GM18511 (cell line): ENCODE results near the gene USP20.

Experiments used
- ATAC-seq: cut with Tn5 transposase; IDR thresholded peaks from one replicate; pipeline ENCODE4 v1.9.1; 2021; ENCODE audit warnings: mild to moderate bottlenecking, moderate library complexity; ENCODE audit not compliant: unreplicated experiment

The USP20 gene

DNA sequence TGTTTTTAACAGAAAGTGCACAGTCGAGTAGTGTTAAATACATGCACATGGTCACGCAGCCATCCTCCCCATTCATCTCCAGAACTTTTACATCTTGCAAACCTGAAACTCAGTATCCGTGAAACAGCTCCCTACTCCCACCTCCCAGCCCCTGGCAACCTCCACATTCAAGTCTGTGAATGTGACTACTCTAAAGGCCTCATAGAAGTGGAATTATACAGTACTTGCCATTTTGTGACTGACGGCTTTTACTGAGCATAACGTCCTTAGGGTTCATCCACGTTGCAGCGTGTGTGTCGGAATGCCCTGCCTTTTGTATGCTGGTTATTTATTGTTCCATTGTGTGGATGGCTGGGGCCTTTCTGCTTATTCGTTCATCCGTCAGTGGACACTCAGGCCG is 35.8 kb downstream of the USP20 start:
- no peak for ATAC-seq

DNA sequence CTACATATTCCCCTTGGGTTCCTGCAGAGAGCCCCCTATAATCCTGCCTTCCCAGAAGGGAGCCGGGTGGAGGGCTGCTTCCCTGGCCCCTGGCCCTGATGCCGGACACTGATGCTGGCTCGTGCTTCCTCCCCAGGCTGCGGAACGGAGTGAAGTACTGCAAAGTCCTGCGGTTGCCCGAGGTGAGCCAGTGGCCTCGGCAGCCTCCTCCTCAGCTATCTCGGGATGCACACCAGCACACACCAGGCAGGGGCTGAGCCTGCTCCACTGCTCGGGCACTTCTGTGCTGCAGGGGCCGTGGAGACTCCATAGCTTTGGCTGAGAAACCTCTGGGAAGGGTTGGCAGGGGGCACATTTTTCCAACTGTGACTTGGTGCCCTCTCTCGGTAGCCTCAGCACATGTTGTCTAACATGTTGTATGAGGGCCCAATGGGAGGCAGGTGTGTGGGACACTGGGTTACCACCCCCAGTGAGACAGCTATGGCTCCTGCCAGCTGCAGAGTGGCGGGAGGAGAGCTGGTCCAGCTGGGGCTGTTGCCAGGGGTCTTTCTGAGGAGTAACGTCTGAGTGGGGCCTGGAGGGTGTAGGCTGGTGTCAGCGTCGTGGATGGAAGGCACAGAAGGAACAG is 38.4 kb downstream of the USP20 start:
- ATAC-seq = no peak

DNA sequence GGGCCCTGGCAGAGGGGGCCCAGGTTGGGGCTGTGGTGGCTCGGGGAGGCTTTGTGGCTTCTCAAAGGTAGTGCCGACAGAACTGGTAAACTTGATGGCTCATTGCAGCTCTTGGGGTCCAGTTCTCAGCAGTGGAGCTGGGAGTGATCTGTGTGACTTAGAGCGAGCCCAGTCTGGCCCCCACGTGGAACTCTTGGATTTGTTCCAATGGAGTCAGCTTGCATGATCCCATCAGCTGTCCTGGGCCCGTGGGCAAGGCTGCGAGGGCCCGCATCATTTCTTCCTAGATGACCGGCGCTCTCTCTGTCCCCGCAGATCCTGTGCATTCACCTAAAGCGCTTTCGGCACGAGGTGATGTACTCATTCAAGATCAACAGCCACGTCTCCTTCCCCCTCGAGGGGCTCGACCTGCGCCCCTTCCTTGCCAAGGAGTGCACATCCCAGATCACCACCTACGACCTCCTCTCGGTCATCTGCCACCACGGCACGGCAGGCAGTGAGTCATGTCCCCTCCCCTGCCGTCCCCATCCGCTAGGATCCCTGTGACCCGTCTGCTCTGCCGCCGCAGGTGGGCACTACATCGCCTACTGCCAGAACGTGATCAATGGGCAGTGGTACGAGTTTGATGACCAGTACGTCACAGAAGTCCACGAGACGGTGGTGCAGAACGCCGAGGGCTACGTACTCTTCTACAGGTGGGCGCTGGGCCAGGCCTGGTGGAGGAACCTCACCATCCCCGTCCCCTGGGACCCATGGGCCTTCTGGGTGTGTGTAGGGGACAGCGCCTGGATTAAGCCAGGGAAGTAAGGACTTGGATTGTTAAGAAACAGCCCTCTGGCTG is 39.2 kb downstream of the USP20 start:
- ATAC-seq = no peak

DNA sequence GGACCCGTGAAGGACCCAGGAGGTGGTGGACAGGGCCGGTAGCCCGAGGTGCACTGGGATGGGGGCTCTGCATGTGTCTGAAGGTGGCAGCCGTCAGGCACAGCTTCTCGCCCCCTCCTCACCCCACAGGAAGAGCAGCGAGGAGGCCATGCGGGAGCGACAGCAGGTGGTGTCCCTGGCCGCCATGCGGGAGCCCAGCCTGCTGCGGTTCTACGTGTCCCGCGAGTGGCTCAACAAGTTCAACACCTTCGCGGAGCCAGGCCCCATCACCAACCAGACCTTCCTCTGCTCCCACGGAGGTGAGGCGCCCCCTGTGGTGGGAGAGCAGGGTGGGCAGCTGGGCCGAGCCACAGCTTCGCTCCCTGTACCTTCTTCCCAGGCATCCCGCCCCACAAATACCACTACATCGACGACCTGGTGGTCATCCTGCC is 39.9 kb downstream of the USP20 start:
- ATAC-seq = no peak

DNA sequence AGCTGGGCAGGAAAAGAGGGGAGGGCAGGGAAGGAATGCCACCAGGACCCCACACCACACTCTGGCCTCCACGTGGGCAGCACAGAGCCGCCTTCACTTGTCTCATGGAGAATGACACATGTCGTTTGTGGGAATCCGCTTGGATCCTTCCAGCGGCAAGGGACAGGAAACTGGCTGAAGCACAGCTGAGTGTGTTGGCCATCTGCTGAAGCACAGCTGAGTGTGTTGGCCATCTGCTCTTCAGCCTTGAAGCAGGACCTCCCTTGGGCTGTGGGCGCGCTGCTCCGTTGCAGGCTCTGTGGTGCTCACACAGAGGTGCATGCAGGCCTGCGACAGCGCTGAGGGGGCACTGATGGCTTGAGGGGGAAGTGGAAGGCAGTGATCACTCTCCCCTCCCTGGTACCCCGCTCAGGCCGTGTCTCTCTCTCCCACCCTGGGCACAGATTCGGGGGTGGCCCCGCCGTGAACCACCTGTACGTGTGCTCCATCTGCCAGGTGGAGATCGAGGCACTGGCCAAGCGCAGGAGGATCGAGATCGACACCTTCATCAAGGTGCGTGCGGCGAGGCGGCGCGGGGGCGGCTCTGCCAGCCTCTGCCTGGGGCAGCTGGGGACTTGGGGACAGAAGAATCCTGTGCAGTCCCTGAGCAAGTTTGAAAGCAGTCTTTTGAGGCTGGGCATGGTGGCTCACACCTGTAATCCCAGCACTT is 40.6 kb downstream of the USP20 start:
- no peak for ATAC-seq

DNA sequence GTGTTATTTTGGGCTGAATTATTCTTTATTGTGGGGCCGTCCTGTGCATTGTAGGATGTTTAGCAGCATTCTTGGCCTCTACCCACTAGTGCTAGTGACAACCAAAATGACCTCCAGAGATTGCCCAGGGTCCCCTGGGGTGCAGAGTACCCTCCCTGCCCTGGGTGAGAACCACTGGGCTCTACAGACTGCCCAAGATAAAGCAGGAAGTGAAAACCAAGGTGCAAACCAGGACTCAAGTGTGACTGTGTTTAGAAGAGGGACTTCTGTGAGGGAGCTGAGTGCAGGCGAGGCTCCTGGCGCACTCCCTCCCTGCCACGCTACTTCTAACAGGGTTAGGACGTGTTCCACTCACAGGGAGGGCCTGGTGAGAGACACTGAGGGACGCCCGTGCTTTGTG is 41.6 kb downstream of the USP20 start:
- no peak for ATAC-seq

DNA sequence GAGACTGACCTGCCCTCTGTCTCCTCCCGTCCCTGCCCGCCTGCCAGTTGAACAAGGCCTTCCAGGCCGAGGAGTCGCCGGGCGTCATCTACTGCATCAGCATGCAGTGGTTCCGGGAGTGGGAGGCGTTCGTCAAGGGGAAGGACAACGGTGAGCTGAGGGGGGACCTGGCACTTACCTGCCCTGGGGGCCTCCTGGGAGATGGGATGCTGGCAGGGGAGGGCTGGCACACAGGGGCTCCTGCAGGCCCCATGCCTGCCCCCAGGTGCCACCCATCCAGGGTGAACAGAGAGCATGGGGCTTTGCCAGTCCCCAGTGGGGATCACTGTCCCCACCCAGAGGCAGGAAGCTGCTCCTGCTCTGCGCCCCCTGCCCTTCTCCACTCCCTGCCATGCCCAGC is 43.0 kb downstream of the USP20 start:
- no peak for ATAC-seq

DNA sequence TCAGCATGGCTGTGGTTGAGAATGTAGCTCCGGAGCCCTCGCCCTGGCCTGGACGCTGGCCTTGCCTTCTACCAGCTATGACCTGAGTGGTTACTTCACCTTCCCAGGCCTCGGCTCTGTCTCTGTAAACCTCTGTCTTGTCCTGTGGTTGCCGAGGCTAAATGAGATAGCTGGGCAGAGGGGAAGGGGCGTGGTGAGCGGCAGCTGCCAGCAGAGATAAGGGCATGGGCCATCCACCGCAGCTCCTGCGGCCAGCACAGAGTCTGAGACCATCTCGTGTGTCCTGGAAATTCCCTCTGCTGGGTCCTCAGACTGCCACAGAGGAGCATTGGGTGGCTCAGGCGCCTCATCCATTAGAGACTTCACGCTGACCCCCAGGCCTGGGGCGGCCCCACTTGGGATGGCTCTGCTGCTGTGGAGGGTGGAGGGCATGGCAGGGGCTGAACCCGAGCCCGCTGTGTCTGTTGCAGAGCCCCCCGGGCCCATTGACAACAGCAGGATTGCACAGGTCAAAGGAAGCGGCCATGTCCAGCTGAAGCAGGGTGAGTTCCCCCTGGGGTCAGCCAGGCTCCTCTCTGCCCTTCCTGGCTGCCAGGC is 43.9 kb downstream of the USP20 start:
- no peak for ATAC-seq

DNA sequence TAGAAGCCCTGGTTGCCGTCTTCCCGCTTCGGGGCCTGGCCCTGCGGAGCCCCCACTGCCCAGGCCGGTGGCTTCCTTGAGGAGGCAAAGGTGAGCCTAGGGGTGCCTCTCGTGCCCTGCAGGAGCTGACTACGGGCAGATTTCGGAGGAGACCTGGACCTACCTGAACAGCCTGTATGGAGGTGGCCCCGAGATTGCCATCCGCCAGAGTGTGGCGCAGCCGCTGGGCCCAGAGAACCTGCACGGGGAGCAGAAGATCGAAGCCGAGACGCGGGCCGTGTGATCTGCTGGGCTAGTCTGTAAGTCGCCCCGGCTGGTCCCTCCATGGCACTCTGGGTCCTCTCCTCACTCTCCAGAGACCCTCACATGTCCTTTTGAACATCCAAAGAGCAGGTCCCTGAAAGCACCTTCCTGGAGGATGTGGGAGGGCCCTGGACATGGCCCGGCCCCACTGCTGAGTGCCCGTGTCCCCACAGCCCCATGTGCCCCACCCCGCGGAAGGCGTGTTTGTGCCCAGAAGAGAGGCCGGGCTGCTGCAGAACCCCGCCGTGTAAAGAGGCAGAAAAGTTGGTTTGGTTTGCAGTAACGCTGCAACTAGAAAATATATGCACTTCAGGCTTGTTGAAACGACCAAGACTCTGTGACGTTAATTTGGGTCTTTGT is 44.9 kb downstream of the USP20 start:
- ATAC-seq = no peak

DNA sequence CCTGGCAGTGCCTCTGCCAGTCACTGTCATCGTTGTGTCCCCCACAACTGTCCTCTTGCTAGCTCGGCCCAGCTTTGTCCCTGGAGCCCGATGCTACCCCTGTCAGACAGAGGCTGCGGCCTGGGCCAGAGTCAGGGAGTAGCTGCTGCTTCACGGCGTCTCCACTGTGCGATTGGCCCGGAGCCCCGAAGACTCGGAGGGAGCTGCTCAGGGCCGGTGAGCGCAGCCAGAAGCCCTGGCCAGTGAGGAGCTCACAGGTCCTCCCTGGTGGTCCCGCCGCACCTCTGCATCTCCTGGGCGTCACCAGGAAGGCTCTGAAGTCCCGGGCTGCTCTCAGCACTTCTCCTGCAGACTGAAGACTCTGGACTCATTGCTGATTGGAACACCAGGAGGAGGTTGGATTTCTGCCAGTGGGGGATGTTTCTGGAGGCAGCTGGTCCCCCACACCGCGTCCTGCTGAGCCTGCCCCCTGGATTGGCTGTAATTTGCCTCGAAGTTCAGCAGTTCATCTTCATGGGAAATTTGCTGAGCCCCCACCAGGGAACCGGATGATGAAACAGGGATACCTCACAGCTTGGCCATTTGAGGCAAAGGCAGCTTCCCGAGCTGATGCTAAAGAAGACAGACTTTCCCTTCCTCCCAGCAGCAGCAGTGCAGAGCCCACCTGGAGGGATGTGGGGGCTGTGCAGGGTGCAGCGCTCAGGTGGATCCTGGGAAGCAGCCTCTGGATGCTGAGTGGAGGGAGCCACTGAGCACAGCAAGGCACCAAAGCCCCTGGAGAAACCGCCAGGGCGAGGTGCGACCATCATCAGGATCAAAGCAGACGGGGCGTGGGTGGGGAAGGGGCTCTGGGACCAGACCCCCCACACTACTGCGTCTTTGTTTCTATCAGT is 45.6 kb downstream of the USP20 start:
- no peak for ATAC-seq

DNA sequence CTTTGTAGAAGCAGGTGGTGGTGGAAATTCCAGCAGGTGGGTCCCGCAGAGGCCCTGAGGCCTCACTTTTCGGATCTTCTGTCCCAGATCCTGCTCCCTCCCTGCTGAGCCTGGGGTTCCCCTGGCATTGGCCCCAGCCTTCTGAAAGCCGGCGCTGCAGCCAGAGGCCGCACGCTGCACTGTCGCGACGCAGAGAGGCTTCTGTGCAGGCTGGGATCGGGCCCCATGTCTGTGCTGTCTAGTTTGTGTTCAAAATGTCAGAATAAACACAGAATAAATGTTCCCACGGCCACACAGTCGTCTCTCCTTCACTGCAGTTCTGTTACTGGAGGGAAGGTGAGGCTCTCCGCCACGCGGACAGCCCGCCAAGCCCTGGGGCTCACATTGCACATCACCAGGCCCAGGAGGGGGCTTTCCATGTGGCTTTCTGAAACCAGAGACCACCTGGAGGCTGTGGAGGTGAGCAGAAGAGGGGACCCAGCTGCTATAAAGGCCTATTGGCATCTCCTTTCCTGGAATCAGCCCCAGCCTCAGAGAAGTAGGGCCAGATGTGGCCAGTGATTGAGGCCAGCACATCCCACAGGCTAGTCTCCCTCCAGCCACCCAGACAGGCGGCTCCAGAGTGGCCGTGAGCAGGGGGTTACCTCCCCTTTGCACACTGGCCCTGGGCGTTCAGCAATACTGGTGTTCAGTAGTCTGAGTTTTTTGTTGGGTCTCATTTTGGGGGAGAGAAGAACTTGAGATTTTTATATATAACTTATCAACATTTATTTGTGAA is 46.5 kb downstream of the USP20 start:
- no peak for ATAC-seq

DNA sequence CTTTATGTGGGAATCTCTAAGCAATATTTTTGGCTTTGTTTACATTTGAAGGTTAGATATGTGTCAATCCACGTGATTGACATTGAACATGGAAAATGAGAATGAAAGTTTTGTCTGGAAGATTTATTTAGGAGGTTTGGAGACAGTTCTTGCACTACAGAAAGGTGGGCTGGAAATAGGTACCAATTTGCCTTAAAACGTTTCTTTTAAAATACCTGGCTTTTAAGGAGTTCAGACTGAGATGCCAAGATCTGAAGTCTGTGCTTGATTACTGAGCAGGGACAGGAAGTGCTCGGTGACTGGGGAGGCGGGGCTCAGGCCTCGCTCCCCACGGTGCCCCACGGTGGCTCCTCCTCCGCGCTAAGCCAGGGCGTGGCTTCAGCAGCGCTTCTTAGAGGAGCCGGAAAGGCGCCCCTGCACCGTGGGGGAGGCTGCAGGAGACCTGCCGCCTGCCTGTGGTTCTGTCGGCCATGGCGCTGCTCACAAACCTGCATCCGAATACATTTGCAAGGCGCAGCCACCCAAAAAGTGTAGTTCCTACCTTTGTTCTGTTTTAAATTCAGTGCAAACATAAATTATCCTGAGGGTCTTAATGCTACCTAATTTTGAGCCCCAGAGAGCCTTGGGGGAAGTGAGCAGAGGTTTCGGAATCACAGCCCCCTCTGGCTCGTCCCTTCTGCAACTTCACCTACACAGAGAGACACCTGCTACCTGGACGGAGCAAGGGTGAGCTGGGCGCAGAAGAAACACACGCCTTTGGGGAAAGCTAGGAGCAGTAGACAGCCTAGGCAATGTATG is 49.2 kb downstream of the USP20 start:
- peak; percentile 49 for ATAC-seq

DNA sequence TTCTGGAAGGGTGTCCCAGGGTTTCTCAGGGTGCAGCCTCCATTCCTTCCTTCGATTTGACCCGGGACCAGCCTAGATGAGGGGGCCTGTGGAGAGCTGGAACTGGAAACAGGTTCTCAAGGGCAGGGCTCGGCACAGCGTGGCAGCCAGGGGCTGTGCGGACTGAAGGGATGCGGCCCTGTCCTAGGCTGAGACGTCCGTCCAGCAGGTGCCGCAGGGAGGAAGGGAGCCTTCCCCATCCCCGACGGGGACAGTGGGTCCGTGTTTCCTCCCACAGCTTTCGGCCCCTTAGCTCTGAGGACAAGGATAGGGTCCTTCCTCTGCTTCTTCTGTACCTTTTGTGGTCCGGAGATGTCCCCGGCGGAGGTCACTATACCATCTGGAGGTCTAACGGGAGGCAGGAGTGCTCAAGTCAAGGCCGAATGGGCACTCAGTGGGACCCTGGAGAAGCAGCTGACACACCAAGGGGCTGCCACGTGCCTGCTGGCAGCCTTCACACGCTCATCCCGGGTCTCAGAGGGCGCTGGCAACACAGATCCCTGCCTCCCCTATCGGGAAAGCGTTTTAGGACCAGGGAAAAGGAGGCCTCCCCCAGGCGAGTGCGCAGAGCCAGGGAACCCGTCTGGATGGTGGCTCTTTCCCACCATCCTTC is 49.9 kb downstream of the USP20 start:
- no peak for ATAC-seq

DNA sequence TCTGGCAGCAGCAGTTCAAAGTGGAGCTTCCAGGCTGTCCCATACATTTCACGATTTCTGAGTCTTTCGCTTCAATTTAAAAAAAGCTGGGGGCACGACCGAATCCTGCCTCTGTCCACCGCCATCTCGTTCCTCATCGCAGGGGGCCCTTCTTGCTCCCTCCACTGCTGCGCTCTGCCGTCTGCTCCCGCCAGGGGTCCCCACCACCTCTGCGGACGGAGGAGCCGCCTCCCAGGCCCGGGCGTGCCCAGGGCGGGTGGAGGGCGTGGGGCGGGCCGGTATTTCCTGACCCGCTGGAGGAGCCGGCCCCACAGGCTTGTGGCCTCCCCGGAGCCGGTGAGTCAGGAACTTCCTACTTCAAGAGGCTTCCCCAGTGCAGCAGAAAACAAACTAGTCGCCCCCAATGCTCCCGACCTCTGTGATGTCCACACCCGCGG is 50.4 kb downstream of the USP20 start:
- ATAC-seq = peak; percentile 32

DNA sequence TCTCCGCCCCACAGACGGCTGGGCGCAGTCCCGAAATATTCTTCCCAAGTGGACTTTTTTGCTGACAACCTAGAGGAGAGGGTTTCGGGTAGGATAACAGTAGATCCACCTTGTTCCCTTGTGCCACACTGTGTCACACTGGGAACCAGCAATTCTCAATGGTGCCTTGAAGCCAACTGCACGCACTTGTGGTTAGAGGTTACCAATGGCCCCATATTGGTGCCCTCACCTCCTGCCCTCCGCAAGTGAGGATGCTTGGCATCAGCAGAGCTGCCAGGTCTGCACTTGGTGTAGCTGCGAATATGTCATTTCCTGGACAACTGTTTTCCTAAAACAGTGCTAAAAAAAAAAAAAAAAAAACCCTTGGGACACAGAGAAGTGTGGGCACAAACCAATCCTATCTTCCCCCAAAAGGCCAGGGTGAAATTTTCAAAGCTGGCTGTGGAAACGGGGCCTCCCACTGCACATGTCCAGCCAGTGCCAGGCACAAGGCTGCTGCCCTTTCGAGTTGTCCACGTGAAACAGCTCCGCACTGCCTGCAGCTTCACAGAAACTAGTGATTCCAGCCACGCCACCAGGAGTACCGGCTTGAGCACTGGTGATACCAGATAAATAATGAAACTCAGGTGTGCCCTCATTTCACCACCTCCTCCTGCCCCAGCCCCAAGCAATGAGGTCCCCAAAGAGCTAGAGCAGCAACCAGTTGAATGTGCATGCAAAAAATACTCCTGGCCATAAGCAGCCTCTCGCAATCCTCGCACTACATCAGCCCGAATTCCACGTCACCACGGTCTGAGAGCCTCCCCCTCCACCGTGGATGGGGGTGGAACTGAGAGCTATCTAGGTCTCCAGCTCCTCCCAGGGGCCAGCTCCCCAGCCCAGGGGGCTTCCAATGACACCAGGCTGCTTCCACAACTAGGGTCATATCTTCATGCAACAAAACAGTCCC is 51.2 kb downstream of the USP20 start:
- no peak for ATAC-seq

DNA sequence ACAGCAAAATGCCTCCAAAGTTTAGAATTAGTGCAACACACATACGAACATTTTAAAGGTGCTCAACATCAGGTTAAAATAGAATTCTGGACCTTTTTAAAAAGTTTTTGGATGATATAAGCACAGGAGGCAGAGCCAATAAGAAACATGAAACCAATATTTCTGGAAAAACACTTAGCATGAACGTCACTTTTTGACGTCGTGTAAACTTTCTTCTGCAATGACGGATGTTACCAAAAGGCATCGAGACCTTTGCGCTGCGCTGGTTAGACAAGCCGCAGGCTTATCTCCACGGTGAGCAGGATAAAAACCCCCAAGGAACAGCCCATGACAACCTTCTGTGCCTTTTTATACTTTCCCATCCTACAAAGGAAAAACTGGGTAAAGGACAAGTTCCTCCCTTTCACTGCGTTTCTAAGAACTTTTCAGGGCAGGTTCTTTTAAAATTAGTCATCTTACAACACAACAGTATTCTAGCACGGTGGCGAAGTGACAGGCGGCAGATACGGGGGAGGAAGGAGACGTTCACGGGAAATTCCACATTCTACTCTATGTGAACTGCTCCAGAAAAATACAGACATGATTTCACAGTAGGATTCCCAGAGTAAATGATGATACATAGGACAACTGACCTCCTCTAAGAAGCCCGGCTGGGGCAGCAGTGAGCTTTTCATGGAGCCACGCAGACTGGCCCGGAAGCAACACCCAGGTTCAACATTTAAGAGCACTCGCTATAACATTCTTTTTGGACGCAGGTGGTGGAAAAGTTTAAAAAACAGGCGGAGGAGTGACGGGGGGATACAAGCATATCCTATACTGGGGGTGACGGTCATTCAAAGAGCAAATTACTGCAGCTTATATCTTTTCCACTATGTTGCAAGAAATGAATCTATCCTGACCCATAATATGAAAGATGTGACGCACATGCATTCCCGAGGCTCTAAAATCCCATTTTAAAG is 52.4 kb downstream of the USP20 start:
- no peak for ATAC-seq
